CD4-positive, alpha-beta T cell treated with Interleukin-6 at 100 ng/mL for 8 hours (primary cell): Measurements from ENCODE around the gene TMEM179.

Experiments
- DNase-seq: peaks from one replicate; pipeline ENCODE4 v3.0.0-alpha.2; 2020; ENCODE audit warnings: mixed read lengths, low spot score

TMEM179 gene

DNA sequence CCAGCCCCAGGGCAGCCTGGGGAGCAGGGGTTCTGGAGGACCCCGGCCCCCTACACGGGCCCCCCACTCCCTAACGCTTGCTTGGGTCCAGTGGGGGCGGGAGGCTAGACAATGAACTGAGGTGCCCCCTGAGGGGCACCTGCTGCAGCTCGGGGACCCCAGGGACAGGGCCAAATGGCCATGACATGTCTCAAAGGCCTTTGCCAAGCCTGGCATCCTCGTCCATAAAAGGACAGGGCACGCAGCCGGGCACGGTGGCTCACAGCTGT is 36.7 kb downstream of the TMEM179 start:
- no peak for DNase-seq

DNA sequence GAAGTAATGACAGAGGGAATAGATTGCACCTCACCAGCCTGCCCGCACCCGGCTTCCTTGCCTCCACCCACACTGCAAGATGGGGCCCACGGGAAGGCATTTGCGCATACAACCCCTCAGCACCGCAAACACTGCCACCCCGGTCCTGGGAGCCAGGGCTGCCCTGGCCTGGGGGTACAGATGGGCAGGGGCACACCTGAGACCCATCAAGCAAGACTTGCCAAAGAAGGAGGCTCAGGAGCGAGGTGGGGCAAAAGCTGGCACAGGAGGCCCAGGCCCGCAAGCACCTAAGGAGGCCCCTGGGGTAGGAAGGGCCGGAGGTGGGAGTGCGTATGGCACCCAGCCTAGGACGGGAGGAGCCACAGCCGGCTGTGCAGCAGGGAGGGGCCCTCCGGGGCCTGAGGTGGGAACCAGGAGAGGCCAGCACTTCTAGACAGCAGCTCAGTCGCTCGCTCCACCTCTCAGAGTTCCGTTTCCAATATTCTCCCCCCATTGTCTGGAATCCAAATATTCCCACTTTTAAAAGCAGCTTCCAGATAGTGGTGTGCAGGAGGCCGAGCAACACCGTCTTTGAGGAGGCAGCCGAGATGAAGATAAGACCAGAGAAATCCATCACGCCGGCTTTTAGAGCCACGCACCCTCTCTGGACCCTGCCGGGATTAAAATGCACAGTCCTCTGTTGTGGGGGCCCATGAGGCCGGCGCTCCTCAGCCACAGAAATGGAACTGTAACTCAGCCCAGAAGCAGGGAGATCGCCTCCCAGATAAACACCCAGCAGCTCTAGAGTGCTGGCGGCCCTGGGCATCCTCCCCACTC is 37.2 kb downstream of the TMEM179 start:
- no peak for DNase-seq

DNA sequence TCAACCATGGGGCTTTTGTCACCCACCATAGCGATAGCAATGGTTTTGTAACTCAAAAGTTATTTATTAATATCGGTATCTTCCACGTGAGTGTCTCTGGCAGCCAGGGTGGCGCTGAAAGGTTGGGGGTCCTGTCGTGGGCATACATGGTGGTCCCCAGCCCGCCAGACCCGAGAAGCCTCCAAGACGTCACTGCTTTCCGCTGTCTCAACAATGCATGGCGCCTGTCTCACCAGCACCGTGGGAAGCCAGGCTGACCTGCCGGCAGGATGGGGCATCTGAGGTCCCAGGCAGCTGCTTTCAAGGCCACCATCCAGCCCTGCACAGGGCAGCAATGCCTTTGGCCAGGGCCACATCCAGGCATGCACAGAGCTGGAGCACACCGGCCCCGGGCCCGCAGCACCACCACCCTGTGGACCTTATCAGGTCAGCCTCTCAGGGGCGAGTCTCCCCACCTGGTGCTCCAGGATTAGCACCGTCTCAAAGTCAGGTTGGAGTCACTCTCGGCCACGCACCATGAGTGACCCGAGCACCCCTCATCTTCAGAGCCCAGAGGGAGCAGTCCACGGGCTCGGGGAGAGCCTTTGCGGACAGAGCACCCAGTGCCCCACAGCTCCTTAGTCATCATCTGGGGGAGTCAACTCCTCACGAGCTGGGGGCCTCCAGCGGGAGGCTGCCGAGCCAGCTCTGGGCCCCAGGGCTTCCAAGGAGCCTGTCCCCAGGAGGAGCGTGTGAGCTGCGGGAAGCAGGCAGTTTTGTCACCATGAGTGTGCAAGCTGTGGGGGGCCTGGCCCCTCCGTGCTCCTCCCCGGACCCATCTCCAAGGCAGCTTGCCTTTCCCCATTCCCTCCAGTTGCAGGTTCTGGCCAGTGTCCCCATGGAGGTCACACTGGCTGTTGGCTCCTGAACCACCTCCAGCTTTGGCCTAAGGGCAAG is 39.6 kb downstream of the TMEM179 start:
- DNase-seq = no peak

DNA sequence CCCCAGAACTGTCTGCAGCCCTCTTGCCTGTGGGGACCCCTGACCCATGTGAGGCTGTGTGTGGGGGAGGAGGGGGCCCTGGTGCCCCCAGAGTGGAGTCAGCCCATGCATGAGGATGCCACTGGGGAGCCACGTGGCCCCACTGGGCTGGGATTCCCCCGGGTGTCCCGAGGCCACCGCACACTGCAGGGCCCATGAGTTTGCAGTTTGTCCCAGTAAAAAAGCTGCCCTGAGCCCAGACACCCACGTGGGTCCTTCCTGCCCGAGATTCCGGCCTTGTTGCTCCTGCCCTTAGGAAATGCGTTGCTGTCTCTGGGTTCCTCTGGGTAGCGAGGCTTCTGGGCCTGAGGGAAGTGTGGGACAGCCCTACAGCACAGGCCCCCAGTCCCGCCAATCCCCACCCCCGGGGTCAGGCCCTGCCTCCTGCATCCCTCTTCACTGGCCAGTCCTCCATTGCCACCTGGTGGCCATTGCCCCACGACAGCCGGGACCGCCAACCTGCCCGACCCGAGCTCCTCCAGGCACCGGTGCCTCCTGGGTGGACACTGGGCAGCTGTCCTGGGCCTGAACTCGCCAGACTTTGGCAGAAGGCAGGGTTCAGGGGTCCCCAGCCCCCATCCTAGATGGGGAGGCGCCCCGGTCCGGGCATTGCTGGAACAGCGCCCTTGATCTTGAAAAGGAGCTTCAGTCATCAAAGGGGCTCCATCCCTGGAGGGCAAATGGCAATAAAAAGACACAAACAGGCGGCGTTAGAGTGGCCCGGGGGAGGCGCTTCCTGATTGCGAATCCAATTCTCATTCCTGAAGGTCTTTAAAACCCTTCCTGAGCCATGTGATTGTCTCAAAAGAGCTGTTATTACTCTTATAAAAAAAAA is 40.6 kb downstream of the TMEM179 start:
- peak; percentile 56 for DNase-seq

DNA sequence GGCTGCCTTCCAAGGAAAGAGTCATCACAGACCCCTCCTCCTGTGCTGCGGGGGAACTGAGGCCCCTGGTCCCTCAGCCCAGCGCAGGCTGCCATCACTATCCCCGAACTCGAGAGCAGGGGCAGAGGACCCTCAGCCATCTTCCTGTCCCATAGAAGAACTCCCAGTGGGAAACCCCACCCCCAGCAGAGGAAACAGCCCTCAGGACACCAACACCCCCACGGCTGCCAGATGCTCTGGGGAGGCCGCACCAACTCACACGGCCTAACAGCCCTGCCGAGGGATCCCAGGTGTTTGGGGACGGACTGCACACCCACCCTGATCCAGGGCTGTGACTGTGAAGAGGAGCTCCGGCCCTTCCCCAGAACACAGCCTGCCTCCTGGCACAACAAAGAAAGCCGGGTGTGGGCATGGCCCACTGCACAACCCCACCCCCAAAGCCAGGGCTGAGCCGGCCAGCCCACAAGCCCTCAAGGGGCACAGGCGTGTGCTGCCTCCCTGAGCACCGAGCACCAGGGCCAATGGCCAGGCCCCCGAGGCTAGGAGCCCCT is 41.3 kb downstream of the TMEM179 start:
- no peak for DNase-seq

DNA sequence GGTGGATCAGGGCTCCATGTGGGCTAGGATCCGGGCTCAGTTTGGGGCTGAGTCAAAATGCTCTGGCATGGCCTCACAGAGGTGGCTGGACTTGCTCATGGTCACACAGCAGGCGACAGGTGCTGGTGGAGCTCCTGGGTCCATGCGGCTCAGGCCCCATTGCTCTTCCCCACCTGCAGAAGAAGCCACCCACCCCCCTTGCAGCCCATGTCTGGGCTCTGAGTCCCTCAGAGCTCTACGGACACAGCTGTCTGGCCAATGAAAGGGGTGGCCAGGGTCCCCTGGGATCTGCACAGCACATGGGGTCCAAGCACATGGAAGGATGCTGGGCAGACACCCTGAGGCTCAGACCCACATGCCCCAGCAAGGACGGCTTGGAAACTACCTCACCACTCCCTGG is 42.0 kb downstream of the TMEM179 start:
- no peak for DNase-seq

DNA sequence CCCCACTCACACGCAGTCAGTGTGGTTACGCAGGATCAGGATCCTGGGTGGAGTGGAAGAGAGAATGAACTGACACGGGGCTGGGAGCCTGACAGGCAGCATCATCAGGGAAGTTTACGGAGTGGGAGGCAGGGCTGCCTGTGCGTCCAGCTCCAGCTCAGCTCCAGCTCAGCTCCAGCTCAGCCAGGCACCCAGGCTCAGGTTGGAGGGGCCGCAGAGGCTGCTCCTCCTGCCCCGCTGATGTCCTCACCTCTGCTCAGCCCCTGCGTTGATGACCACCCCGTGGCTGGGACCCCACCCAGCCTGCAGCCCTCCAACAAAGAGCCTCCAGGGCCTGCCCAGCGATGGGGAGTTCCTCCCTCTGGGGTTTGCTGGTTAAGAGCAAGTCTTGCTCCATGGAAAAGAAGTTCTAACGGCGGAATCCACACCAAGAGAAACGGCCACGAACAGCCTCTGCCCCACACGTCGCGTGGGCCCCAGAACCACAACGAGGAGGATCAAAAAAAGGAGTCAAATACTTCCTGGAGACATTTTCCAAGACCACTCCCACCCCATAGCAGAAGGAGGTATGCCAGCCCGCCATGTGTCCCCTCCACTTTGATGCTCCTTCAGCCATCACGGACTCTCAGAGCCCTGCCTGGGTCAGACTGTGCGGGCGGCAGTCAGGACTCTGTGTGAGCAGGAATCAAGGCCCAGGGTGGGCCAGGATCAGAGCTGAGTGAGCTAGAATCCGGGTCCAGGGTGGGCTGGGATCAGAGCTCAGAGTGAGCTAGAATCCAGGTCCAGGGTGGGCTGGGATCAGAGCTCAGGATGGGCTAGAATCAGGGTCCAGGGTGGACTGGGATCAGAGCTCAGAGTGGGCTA is 42.7 kb downstream of the TMEM179 start:
- DNase-seq = no peak

DNA sequence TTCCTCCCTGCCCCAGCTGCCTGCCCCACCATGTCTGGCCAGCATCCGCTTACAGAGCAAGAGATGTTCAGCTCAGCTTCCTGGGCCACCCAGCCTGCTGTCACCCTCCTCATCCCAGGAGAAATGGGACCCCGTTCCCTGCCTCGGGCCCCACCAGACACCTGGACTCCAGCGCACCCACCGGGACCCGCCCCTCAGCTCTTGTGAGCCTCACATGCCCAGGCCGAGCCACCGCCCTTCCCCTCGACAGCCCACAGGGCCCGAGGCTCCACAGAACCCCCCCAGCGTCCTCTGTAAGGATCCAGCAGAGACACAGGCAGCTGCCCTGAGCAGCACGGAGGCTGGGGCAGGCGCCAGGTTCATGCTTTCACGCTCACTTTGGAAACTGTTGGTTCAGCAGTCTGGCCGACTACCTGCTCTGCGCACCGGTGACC is 43.4 kb downstream of the TMEM179 start:
- DNase-seq = no peak

DNA sequence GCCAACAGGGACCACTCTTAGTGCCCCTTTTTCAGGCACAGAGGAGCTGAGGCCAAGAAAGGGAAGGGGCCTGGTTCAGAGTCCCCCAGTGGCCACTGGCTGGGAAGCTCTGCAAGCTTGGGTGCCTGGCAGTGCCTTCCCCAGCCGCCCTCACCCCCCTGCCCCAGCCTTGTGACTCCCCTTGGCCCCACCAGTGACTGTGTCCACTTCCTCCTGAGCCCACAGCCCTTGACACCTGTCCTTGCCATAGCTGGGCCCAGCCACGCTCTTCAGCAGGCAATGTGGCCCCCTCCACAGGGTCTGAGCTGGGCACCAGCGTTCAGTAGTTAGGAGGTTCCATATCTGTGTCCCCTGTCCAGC is 44.0 kb downstream of the TMEM179 start:
- no peak for DNase-seq

DNA sequence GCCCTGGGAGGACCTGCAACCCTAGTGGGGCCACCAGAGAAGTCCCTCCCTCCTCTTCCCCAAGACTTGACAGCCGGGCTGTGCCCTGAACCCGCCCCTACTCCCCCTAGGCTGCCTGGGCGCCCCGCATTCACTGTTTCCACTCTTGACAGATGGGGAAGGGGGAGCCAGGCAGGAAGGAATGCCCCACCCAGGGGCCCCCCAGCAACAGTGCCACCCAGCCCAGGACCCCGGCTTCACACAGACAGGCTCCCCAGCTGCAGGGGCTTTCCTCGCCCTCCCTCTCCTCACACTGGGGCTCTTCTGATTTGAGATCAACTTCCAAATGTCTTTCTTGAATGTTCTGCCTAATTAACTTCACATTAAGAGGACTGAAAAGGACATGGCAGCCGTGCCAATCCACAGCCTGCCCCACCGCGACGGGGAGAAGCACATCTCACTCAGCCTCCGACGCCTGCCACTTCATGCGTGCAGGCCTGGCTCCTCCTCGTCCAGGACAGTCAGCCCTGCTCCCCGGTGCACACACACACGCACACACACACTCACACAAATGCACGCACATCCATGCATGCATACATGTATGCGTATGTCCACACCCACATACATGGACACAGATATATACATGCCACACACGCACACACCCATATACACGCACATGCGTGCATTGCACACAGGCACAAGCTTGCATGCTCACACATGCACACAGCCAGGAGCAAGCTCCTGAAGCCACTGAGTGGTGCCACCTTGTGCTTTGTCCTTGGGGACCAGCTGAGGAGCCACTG is 44.6 kb downstream of the TMEM179 start:
- no peak for DNase-seq

DNA sequence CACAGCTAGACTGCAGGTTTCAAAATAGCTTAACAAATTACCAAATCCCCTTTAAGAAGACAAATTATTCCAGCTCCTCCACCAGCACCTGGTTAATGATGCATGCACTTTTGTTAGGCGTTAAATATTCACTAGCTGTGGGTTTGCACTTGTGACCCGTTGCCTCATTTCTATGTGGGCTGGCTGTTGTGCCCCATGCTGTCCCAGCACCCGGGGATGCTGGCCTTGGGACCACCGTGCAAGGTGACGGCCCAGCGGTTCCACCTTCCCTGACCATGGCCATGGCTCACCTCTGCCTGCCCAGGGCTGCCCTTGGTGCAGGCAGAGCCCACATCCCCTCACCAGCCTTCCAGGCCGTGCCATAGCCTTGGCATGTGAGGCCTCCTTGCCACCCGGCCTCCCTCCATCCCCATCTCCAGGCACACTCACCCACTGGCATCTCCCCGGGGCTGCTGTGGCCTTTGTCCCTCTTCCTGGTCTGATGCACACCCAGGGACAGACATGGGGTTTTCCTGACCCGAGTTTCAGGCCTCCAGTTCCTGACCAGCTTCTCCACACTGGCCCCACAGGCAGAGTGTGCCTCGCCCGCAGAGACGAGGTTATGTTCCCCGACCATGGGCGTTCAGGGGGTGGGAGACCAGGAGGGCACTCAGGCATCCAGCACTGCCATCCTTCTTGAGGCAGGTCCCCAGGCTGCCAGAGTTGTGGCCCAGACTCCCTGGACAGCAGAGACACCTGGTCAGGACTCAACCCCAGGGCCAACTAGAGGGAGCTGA is 45.4 kb downstream of the TMEM179 start:
- no peak for DNase-seq

DNA sequence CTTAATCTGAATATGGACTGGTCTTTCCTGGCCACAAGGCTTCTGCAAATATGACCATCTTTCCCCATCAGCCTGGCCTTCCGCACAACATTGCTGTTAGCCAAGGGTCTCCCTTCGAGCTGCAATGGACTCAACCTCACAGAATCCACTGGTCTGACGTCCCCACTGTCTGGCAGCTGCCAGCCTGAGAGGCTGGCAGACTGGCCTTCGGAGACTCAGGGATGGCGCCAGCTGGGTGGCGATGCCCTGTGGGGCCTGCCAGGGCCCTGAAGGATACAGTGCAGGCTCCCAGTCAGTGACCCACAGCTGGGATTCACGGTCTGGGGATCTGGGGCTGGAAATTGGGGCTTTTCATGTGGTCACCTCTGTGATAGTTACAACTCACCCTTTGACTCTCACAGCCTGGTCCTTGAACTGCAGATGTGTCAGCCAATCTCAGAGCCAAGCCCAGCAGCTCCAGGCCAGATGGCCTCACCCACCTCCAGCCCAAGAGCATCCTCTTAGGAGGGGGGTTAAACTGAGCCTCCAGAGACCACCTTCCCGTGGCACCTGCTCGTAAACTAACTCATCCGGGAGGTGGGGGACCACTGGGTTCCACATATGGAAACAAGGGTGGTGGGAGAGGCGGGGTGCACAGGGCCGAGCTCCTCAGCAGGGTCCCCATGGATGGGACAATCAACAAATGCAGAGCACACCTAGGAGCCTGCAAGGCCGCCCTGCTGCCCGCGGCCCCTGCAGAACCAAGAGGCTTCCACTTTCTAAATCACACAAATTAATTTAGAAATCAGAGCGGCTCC is 46.1 kb downstream of the TMEM179 start:
- DNase-seq = no peak

DNA sequence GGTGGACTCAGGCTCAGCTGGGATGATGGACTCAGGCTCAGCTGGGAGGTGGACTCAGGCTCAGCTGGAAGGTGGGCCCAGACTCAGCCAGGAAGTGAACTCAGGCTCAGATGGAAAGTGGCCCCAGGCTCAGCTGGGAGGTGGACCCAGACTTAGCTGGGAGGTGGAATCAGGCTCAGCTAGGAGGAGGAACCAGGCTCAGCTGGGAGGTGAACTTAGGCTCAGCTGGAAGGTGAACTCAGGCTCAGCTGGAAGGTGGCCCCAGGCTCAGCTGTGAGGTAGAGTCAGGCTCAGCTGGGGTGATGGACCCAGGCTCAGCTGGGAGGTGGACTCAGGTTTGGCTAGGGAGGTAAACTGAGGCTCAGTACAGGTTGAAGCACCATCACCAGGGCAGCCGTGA is 46.8 kb downstream of the TMEM179 start:
- no peak for DNase-seq

DNA sequence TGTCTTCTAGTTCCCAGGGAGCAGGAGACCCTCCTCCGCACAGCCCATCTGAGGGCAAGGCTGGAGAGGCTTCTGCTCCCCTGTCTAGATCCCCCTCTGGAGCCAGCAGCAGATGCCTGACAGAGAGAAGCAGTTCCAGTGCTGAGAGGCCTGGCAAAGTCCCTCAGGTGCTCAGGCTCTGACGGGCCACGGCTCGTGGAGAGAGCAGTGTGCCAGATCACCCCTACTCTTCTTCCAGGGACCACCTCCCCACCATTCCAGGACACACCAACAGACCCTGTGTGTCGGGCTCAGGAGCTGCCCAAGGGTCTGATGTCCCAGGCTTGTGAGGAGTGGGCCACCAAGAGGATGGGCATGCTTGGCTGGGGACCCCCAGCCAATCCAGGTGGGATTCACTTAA is 47.5 kb downstream of the TMEM179 start:
- DNase-seq = no peak

DNA sequence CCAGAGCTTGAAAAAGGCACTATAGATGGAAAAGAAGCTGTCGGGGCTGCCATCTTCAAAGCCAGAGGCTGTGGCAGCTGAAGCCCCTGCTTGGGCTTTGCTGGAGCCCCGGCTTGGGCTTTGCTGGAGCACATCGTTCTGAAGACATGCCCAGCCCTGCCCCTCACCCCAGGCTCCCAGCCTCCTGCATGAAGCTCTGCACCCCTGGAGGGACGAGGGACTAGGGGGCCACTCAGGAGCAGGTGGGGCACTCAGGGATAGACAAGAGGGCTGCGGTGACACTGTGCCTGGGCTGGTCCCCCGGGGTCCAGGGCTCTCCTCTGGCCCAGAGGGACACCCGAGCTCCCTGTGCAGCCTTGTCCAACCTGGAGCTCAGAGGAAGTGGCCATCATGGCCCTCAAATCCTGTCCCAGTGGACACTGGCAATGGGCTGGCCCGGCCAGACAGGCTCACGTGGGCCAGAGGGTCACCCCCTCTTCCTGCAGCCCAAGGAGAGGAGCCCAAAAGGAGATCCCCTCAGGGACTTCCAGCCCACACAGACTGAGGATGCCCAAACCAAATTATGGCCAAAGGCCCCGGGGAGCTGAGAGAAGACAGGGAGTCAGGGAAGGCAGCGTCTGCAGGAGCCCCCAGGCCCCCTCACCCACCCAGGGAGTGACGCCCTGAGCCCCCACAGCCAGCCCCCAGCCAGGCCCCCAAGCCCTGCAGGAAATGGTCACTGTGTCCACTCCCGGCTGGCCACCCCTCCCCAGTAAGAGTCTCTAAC is 48.1 kb downstream of the TMEM179 start:
- DNase-seq = no peak

DNA sequence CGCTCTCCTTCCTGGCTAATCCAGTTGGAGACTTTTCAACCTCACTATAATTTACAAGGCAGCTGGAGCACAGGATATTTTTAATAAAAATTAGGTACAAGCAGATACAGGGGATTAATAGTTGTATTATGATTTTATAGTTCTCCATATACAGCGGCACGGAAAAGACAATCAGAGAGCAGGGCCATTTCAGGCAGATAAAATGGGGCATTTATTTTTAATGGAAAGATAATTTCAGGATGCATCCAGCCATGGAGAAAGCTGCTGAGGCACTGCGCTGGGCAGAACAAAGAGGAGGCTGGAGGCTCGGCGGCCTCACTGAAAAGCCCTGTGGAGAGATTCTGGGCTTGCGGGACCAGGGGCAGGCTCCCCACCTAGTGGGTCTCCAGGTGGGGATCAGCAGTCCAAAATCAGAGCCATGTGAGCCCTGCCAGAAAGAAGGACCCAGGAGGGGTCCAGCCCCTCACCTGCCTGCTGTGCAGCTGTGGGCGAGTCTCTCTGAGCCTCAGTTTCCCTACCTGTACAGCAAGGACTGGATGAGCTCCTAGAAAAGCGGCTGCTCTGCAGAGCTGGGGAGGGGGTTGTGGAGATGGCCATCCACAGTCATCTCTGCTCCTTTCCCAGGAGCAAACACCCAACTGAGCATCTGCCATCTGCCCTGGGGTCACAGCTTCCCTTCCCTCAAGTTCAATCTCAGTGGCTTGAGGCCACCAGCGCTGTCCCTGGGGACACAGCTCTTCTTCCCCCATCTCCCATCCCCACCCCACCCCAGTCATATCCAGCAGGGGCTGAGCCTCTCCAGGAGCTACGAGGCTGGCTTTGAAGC is 48.9 kb downstream of the TMEM179 start:
- DNase-seq = no peak
